ENCODE measurements around the gene CETN2. TPM values are rescaled to one million over a fixed set of nuclear protein-coding genes. Genes with fewer than 3 reads are reported as not detected.

CETN2 gene
- total RNA-seq, 1 donor from 2014 or later: 22.3 TPM

Other genes starting within 250 kb of the CETN2 start
- gene GABRQ, start 192.9 kb downstream of the CETN2 start, total RNA-seq: not detected
- not detected for gene MAGEA3, start 132.0 kb downstream of the CETN2 start, total RNA-seq
- not detected for gene CSAG2, start 121.5 kb downstream of the CETN2 start, total RNA-seq
- gene MAGEA2B, start 116.1 kb downstream of the CETN2 start, total RNA-seq: not detected
- gene CSAG1, start 97.0 kb downstream of the CETN2 start, total RNA-seq: not detected
- not detected for gene MAGEA12, start 97.0 kb downstream of the CETN2 start, total RNA-seq
- gene MAGEA2, start 76.9 kb downstream of the CETN2 start, total RNA-seq: not detected
- gene CSAG3, start 71.5 kb downstream of the CETN2 start, total RNA-seq: not detected
- not detected for gene MAGEA6, start 61.1 kb downstream of the CETN2 start, total RNA-seq
- gene NSDHL, start 306 bp upstream of the CETN2 start, total RNA-seq: 12.5 TPM
- gene ZNF185, start 67.3 kb upstream of the CETN2 start, total RNA-seq: 1.4 TPM
- not detected for gene PNMA5, start 163.4 kb upstream of the CETN2 start, total RNA-seq
- gene PNMA3, start 225.7 kb upstream of the CETN2 start, total RNA-seq: 0.48 TPM
- 0.78 TPM for gene PNMA6A, start 241.7 kb upstream of the CETN2 start, total RNA-seq